ENCODE data around the gene TMEM79. TPM values are rescaled to one million over a fixed set of nuclear protein-coding genes. Genes with fewer than 3 reads are reported as not detected.

The TMEM79 gene
- polyA plus RNA-seq, 3 donors, result 1.8 to 3.1 (median 2.5) TPM

Other genes with a start within 250 kb of the TMEM79 start
- 10 to 100 TPM; 14.5 to 18.9 (median 18.8) TPM for gene UBQLN4, start 230.5 kb upstream of the TMEM79 start, polyA plus RNA-seq
- 100 to 1,000 TPM; 113 to 133 (median 116) TPM for gene LAMTOR2, start 229.5 kb upstream of the TMEM79 start, polyA plus RNA-seq
- gene RAB25, start 223.2 kb upstream of the TMEM79 start, polyA plus RNA-seq, result 10 to 100 TPM in 2 of 3 donors, under 1 TPM in 1; 0.56 to 58.7 (median 11.8) TPM
- gene MEX3A, start 201.9 kb upstream of the TMEM79 start, polyA plus RNA-seq, result under 1 TPM; under 0.01 to 0.43 (median 0.26) TPM
- gene LMNA, start 169.6 kb upstream of the TMEM79 start, polyA plus RNA-seq, result 100 to 1,000 TPM in 2 of 3 donors, 10 to 100 TPM in 1; 58.6 to 543 (median 239) TPM
- 1 to 10 TPM; 2.1 to 9.5 (median 7.4) TPM for gene SEMA4A, start 130.7 kb upstream of the TMEM79 start, polyA plus RNA-seq
- 10 to 100 TPM in 2 of 3 donors, 1 to 10 TPM in 1; 6.6 to 27.6 (median 13.8) TPM for gene SLC25A44, start 90.2 kb upstream of the TMEM79 start, polyA plus RNA-seq
- gene PMF1, start 71.3 kb upstream of the TMEM79 start, polyA plus RNA-seq, result 10 to 100 TPM; 32.3 to 59.8 (median 55.4) TPM
- 1 to 10 TPM in 1 of 3 donors, under 1 TPM in 2; 0.31 to 2.8 (median 0.71) TPM for gene BGLAP, start 42.1 kb upstream of the TMEM79 start, polyA plus RNA-seq
- gene PAQR6, start 36.3 kb upstream of the TMEM79 start, polyA plus RNA-seq, result 1 to 10 TPM in 1 of 3 donors, under 1 TPM in 2; 0.67 to 1.1 (median 0.79) TPM
- 10 to 100 TPM; 24.1 to 34.4 (median 28.3) TPM for gene SMG5, start 1.5 kb upstream of the TMEM79 start, polyA plus RNA-seq
- 10 to 100 TPM; 19.3 to 41.2 (median 37.2) TPM for gene GLMP, start 11.4 kb downstream of the TMEM79 start, polyA plus RNA-seq
- gene VHLL, start 15.0 kb downstream of the TMEM79 start, polyA plus RNA-seq, result not detected
- 100 to 1,000 TPM in 2 of 3 donors, 10 to 100 TPM in 1; 96.5 to 152 (median 100) TPM for gene CCT3, start 54.0 kb downstream of the TMEM79 start, polyA plus RNA-seq
- under 1 TPM; 0.18 to 0.67 (median 0.39) TPM for gene TSACC, start 54.2 kb downstream of the TMEM79 start, polyA plus RNA-seq
- gene RHBG, start 84.9 kb downstream of the TMEM79 start, polyA plus RNA-seq, result under 1 TPM in 1 of 3 donors, not detected in 2; 0.08 TPM
- gene MEF2D, start 216.4 kb downstream of the TMEM79 start, polyA plus RNA-seq, result 10 to 100 TPM; 13.4 to 28.7 (median 17.4) TPM

All from adipose tissue (tissue), 3 donors.